HepG2 (cell line): Measurements from ENCODE around the gene CLPX. TPM values are rescaled to one million over a fixed set of nuclear protein-coding genes. Genes with fewer than 3 reads are reported as not detected.

Source experiments
- ATAC-seq: fragments of 200-7000 bp; cut with Tn5 transposase; 3 replicates; pipeline ENCODE4 v1.9.1; 2020; ENCODE audit warnings: mild to moderate bottlenecking, moderate library complexity
- BruUV-seq: library from RNA; stranded (reverse); fragments of 400-500 nt; replicated peaks from 2 replicates; lab custom pipeline; 2021; lab: Mats Ljungman, UMichigan
- CTCF ChIA-PET: fragments of 300-600 bp; formaldehyde crosslinking; extraction: SDS; loops from one replicate; lab custom pipeline; 2021; ENCODE audit warnings: low total read pairs, inconsistent platforms, low intra/inter-chr PET ratio; lab: Yijun Ruan, JAX
- POLR2A ChIA-PET: fragments of 350-600 bp; sonication (Branson Sonifier 250); formaldehyde crosslinking; loops from one replicate; lab custom pipeline; 2020; ENCODE audit warnings: antibody characterized with exemption, inconsistent platforms; lab: Yijun Ruan, JAX
- DNase-seq: peaks from one replicate; pipeline ENCODE4 v3.0.0-alpha.2; 2015; ENCODE audit warnings: low spot score
- FAIRE-seq: peaks from 3 replicates; lab custom pipeline; 2011; peaks lifted over from hg19 to GRCh38; lab: Jason Lieb, UNC
- H2AFZ ChIP-seq: one replicate; pipeline ENCODE4 v1.6.1; 2011; ENCODE audit warnings: low read length, inconsistent platforms
- H3K27ac ChIP-seq: fragments of 300-600 bp; 3 replicates; pipeline ENCODE4 v1.8.0; 2011; ENCODE audit warnings: mixed run types, mild to moderate bottlenecking, mixed read lengths, low read length, inconsistent platforms; ENCODE audit not compliant: insufficient read depth; ENCODE audit errors: extremely low read length
- H3K27me3 ChIP-seq, 2 experiments: fragments of 200-600 bp in 1 of 2; 2 replicates in 1 of 2; 3 replicates in 1 of 2; pipeline versions ENCODE4 v1.6.0 to v1.8.0; 2011; ENCODE audit warnings: low read length in 2 of 2, mild to moderate bottlenecking in 2 of 2, moderate library complexity in 2 of 2, inconsistent platforms in 1 of 2; ENCODE audit not compliant: insufficient read depth in 2 of 2, control insufficient read depth in 1 of 2
- H3K36me3 ChIP-seq, 2 experiments: fragments of 200-600 bp in 1 of 2; replicated peaks in 1 of 2; 2 replicates in 1 of 2; 3 replicates in 1 of 2; pipeline versions ENCODE4 v1.5.1 to v1.8.0; 2011; ENCODE audit warnings: low read length in 2 of 2, inconsistent platforms in 1 of 2; ENCODE audit not compliant: insufficient read depth in 2 of 2, control insufficient read depth in 1 of 2
- H3K4me1 ChIP-seq: 2 replicates; pipeline ENCODE4 v1.5.1; 2012; ENCODE audit warnings: low read length, inconsistent platforms; ENCODE audit not compliant: insufficient read depth
- H3K4me2 ChIP-seq: 2 replicates; pipeline ENCODE4 v1.6.0; 2011; ENCODE audit warnings: low read depth, low read length, inconsistent platforms
- H3K4me3 ChIP-seq, 3 experiments: fragments of 200-600 bp in 1 of 3; sonication (generic), shearing (Covaris generic) in 1 of 3; replicated peaks in 1 of 3; 2 replicates each; pipeline ENCODE4 v1.5.1; 2011 to 2016; ENCODE audit warnings: low read length in 3 of 3, inconsistent platforms in 2 of 3, low read depth in 2 of 3, mild to moderate bottlenecking in 2 of 3, control low read depth in 1 of 3, mixed read lengths in 1 of 3; ENCODE audit not compliant: insufficient read depth in 1 of 3
- H3K79me2 ChIP-seq: one replicate; pipeline ENCODE4 v1.6.1; 2011; ENCODE audit warnings: low read length, inconsistent platforms; ENCODE audit not compliant: insufficient read depth
- H3K9ac ChIP-seq: 2 replicates; pipeline ENCODE4 v1.6.0; 2011; ENCODE audit warnings: mild to moderate bottlenecking, low read depth, low read length, inconsistent platforms; ENCODE audit not compliant: insufficient read depth
- H3K9me3 ChIP-seq: 2 replicates; pipeline ENCODE4 v1.5.1; 2012; ENCODE audit warnings: mild to moderate bottlenecking, low read length
- H4K20me1 ChIP-seq: 2 replicates; pipeline ENCODE4 v1.6.0; 2011; ENCODE audit warnings: inconsistent platforms, mild to moderate bottlenecking, low read length, moderate library complexity; ENCODE audit not compliant: insufficient read depth
- BRCA1 ChIP-seq: sonication (generic); formaldehyde crosslinking; IDR thresholded peaks from 2 replicates; pipeline ENCODE4 v1.4.0; 2020; ENCODE audit warnings: missing genetic modification reagents
- HMGXB3 ChIP-seq: sonication (generic); formaldehyde crosslinking; IDR thresholded peaks from 2 replicates; pipeline ENCODE4 v1.4.0; 2020; ENCODE audit warnings: missing genetic modification reagents, borderline replicate concordance
- PAX8 ChIP-seq: sonication (generic); formaldehyde crosslinking; IDR thresholded peaks from 2 replicates; pipeline ENCODE4 v1.8.0; 2022; ENCODE audit warnings: mild to moderate bottlenecking, missing genetic modification reagents, borderline replicate concordance
- ZNF260 ChIP-seq: sonication (generic); formaldehyde crosslinking; IDR thresholded peaks from 2 replicates; pipeline ENCODE4 v1.4.0; 2020; ENCODE audit warnings: missing genetic modification reagents, low read depth, mild to moderate bottlenecking, borderline replicate concordance
- ZNF562 ChIP-seq: sonication (generic); formaldehyde crosslinking; IDR thresholded peaks from 2 replicates; pipeline ENCODE4 v1.8.0; 2022; ENCODE audit warnings: missing genetic modification reagents, borderline replicate concordance
- WGBS: methylation state at CpG from one replicate; pipeline ENCODE4 v1.1.6; 2017; ENCODE audit warnings: low lambda C conversion rate; 5-methylcytosine and 5-hydroxymethylcytosine counted together
- in situ Hi-C: cut with HindIII; loops from 2 replicates; pipeline ENCODE4 v1.10.0; 2017; ENCODE audit warnings: low pct_unique_long_range_greater_than_20kb; ENCODE audit not compliant: extremely low pct_ligation_motif_present
- intact Hi-C: fragments of 100-400 bp; cut with micrococcal nuclease; formaldehyde crosslinking; loops from one replicate; pipeline ENCODE4 v1.10.0; 2022; ENCODE audit not compliant: unreplicated experiment
- polyA plus RNA-seq, 8 experiments: library from polyadenylated mRNA; depleted of rRNA in 3 of 8; stranded (reverse) in 7 of 8; unstranded in 1 of 8; fragments of >200 nt; fragmentation: Illumina TruSeq in 4 of 8; extraction: Trizol in 4 of 8; gene quantifications; 2 replicates each; pipeline versions ENCODE4 v1.2.1 to v1.2.3, GENCODE V29; 2011 to 2016; ENCODE audit warnings: low read depth in 4 of 8, missing spikeins in 1 of 8, mixed read lengths in 1 of 8; ENCODE audit not compliant: insufficient read depth in 1 of 8
- total RNA-seq, 5 experiments: library from RNA; depleted of rRNA; stranded (reverse); fragments of >200 nt; fragmentation: Illumina TruSeq; extraction: Trizol; gene quantifications; 2 replicates each; pipeline ENCODE4 v1.2.3, GENCODE V29; 2016; ENCODE audit warnings: low read depth in 1 of 5

Gene CLPX
- total and polyA plus RNA-seq, 2 of the 13 experiments (the other 11 are each of a cell fraction or from before 2014, with no cell fraction given) = 33.9 to 61.3 TPM

GRCh38 chr15:65208647-65209046 lies 23.5 kb upstream of the CLPX start:
- Histone ChIP-seq H3K79me2 (no peaks in the 10 kb centered on the region), H3K36me3 (no peaks in the 10 kb centered on the region), H3K9ac (no peak overlapping the region), H4K20me1 (no peaks in the 10 kb centered on the region), H3K9me3 (no peaks in the 10 kb centered on the region), H3K4me2 (no peak overlapping the region), H3K27ac (no peak overlapping the region), H3K27me3 (peaks cover 5 to 48% of the 10 kb centered on the region in 2 experiments; a peak in 4 of 5 replicates), H2AFZ (no peak overlapping the region), H3K4me3 (no peak overlapping the region), H3K4me1 (peaks cover 15% of the 10 kb centered on the region)
- POLR2A ChIA-PET = no interaction called here
- WGBS = 94% methylated on average over 2 of the region's 2 CpGs
- CTCF ChIA-PET = no interaction called here
- in situ Hi-C loops = no loop called here
- ATAC-seq (no peak), FAIRE-seq (no peak), DNase-seq (no peak)
- intact Hi-C loops = no loop called here
- no peak for TF ChIP-seq HMGXB3
- TF ChIP-seq BRCA1 (CRISPR knock-in tag) = no peak
- no peak for TF ChIP-seq PAX8 (CRISPR knock-in tag)
- no peak for TF ChIP-seq ZNF260 (CRISPR knock-in tag)
- TF ChIP-seq ZNF562 (CRISPR knock-in tag) = no peak
- BruUV-seq = no TSS peak
